Left hindlimb (tissue), 1 donor: ENCODE results near the gene MAT1A.
"Not testable (repeated sequence)": the region's sequence is repeated elsewhere in the genome, so short reads cannot be mapped to it uniquely, and the experiment has no call there.

ENCODE experiments used
- DNase-seq: peaks from one replicate; pipeline ENCODE4 v3.0.0-alpha.2; 2018

Gene MAT1A

GRCh38 chr10:80264081-80265056 lies 25.1 kb downstream of the MAT1A start:
- DNase-seq: no peak

DNA sequence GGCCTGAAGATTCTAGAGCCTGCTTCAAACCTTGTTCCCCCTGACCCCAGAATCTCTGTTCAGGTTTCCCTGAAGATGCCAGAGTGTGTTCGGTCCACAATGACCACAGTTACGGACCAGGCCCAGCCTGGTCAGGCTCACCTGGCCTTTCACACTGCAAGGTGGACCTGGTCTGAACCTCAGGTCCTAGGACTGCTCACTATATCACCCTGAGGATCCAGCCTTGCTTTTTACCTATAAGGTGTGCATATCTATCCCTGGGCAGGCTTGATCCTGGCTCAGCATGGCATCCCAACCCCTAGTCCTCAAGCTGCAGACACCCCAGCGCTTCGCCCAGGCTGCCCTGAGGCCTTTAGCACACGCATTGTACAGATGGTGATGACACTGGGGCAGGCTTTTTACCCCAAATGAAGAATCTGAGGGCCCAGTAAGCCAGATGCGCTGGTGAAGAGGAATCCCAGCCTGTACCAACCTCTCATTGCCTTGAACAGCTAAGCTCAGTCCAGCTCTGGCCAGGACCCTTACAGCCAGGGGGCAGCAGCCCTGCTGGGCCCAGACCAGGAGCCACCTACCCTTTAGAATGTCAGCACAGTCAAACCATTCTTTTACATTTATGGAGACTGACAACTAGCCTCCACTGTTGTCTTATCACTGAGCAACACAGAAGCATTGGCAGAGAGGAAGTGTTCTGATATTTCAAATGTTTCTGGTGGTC lies 28.0 kb downstream of the MAT1A start:
- DNase-seq: no peak

DNA sequence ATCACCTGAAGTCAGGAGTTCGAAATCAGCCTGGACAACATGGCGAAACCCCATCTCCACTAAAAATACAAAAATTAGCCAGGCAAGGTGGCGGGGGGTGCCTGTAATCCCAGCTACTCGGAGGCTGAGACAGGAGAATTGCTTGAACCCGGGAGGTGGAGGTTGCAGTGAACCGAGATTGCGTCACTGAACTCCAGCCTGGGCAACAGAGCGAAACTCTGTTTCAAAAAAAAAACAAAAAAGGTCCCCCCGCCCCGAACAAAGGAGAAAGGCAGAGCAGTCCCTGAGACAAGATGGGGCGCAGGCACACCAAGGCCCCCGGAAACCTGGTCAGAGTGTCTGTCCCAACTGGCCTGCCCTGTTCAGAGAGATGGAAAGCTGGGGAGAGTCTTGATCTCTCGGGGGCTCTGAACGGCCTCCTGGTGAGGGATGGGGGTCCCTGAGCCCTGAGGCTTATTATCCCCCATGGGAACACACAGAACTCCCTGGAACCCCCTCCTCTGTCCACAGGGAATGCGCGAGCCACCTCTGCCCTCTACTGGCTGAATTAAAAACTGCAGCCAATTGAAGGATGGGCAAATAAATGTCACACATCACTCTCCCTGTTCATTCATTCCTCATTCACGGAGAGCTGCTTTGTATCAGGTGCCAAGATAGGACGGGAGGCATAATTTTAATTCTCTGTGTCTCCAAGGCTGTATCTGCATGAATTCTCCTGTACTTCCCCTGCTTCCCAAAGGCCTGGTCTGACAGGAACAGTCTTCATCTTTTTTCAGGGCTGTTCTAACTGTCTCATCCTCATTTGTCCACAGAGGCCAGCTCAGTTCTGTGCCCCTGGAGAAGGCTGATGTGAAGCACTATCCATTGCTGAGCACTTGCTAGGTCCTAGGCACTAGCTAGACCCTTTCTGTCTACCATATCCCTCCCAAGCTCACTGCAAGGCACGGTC lies 28.9 kb downstream of the MAT1A start:
- DNase-seq: no peak

- DNase-seq: no peak
Observed at GRCh38 chr10:80259405-80259871, 30.0 kb downstream of the MAT1A start.

- not testable (repeated sequence) for DNase-seq
Observed at GRCh38 chr10:80256798-80257197, 32.7 kb downstream of the MAT1A start.

DNA sequence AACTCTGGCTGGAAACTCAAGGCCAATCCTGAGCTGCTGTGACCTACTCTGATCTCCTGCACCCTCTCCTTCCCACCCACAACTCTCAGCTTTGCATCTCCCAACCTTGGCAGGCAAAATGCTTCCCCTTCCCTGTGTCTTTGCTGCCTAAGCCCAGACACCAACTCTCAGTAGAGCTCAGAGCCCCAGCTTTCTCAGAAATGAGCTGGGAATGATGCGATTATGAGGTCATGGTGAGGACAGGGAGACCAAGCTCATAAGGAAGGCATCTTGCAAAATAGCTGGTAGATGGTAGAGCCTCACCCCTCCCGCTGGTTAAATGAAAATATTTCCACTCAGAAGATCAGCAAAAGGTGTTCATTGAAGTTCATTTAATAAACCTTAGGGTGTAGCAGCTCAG lies 34.7 kb downstream of the MAT1A start:
- DNase-seq: not testable (repeated sequence)

DNA sequence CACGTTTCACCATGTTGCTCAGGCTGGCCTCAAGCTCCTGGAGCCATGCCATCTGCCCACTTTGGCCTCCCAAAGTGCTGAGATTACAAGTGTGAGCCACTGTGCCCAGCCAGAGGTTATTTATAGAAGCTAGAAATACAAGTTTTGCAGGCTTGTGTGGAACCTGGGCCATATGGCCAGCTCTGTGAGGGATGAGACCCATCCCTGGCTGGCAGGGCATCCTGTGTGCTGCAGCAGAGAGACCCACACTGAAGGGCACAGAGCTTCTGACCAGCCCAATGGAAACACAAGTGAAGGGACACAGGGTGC lies 35.5 kb downstream of the MAT1A start:
- not testable (repeated sequence) for DNase-seq

- no peak for DNase-seq
Observed at GRCh38 chr10:80253266-80253962, 36.0 kb downstream of the MAT1A start.

DNA sequence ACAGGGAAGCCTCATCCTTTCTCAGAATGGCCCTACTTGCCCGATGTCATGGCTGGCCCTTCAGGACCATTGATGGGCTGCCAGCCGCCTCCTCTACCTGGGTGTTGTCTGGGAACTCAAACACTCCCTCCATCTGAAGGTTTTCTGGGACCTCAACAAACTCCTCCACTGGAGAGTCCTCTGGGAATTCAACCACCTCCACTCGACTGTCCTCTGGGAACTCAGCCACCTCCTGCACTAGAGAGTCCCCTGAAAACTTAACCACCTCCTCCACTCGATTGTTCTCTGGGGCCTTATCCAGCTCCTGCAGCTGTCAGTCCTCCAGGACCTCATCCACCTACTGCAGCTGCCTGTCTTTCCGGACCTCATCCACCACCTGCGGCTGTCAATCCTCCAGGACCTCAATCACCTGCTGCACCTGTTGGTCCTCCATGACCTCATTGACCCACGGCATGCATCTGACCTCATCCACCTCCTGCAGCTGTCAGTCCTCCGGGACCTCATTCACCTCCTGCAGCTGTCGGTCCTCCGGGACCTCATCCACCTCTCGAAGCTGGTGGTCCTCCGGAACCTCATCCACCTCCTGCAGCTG lies 37.1 kb downstream of the MAT1A start:
- no peak for DNase-seq

GRCh38 chr10:80251703-80252280 lies 37.7 kb downstream of the MAT1A start:
- DNase-seq: not testable (repeated sequence)

DNA sequence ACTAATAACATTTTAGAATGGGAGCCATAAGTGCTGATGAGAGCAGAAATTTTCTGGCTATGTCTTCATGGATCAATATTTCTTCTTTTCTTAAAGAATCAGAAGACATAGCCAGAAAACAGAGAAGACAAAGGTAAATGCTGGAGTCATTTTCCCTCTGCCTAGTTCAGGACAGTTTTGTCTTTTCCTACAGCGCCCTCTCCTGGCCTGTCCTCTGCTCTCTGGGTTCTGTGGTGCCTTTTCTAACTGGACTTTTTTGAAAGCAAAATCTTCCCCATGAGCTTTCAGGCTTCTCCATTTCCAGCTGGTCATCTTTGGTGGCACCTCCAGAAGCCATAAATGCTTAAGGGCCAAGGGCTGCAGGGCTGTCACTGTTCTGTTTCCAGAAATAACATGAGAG lies 39.1 kb downstream of the MAT1A start:
- DNase-seq: not testable (repeated sequence)

DNA sequence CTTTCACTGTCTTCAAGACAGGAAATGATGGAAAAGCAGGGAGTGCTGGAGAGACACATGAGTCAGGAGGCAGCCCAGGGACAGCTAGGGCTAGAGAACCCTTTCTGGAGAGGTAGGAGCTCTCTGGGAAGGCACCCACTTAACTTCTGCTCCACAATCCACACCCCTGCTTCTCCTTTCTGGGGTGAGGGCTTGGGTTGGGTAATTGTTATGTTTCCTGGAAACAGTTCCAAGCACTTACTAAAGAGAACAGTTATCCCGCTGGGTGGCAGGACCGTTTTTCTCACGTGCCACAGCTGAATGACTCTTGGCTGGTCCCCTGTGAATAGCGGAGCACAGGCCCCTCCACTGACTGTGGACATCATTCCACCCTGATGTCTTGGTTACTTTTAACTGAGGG lies 39.6 kb downstream of the MAT1A start:
- DNase-seq: not testable (repeated sequence)

DNA sequence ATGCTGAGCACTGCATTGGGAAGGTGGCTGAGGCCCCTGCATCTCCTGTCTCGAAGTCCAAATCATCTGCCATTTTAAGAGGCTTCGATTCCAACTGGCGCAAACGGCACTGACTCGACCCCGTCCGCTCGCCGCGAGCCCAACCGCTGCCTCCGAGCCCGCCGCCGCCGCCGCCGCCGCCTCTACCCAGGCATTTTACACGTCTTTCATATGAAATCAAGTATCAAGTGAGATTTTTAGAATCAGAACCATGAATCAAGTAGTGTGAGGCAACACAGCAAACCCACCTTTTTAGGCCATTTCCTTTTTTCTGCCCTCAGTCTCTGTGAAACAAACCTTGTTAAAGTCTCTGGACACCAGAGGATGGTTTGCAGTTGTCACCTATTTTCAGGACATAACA lies 41.8 kb downstream of the MAT1A start:
- not testable (repeated sequence) for DNase-seq

GRCh38 chr10:80244371-80244770 lies 45.1 kb downstream of the MAT1A start:
- DNase-seq: not testable (repeated sequence)

GRCh38 chr10:80242341-80242740 lies 47.1 kb downstream of the MAT1A start:
- not testable (repeated sequence) for DNase-seq

- not testable (repeated sequence) for DNase-seq
Observed at GRCh38 chr10:80236457-80236856, 53.0 kb downstream of the MAT1A start.

- not testable (repeated sequence) for DNase-seq
Observed at GRCh38 chr10:80234331-80235235, 54.9 kb downstream of the MAT1A start.

DNA sequence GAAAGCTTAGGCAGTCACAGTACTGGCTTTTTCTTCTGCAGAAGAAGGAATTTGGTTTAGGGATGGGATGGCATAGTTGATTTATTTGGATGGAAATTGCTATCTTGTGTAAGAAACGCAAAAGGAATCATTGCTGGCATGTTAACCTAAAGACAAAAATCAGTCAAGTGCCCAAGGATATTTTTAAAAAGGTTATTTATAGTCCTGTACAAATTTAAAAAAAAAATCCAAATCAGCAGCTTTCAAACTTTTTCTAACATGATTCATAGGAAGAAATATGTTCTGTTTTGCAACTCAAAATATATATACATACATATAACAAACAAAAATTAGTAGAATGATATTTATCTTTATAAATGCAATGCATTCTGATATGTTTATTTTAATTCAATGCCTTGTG lies 55.6 kb downstream of the MAT1A start:
- not testable (repeated sequence) for DNase-seq

GRCh38 chr10:80226723-80227122 lies 62.7 kb downstream of the MAT1A start:
- not testable (repeated sequence) for DNase-seq

DNA sequence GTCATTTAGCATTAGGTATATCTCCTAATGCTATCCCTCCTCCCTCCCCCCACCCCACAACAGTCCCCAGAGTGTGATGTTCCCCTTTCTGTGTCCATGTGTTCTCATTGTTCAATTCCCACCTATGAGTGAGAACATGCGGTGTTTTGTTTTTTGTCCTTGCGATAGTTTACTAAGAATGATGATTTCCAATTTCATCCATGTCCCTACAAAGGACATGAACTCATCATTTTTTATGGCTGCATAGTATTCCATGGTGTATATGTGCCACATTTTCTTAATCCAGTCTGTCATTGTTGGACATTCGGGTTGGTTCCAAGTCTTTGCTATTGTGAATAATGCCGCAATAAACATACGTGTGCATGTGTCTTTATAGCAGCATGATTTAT lies 66.4 kb downstream of the MAT1A start:
- not testable (repeated sequence) for DNase-seq
